ENCODE data around the gene PGGT1B.
"Not testable (repeated sequence)": the region's sequence is repeated elsewhere in the genome, so short reads cannot be mapped to it uniquely, and the experiment has no call there.

The PGGT1B gene

GRCh38 chr5:115260248-115260647 is 2.4 kb downstream of the PGGT1B start:
- no peak overlapping the region for H3K27ac ChIP-seq
- TF ChIP-seq CTCF (IDR thresholded peaks at IDR 0.05; ENCODE audit: low read depth, low read length) = no peak
- no peak for DNase-seq
- no peaks in the 10 kb centered on the region for H3K36me3 ChIP-seq
- no peaks in the 10 kb centered on the region for H3K9me3 ChIP-seq (ENCODE audit: severe bottlenecking)
- H3K4me3 ChIP-seq (ENCODE audit: low read depth, low read length) = no peak overlapping the region
- H3K27me3 ChIP-seq (ENCODE audit: insufficient read depth, low read depth, severe bottlenecking) = no peaks in the 10 kb centered on the region

GRCh38 chr5:115257981-115258380 is 4.7 kb downstream of the PGGT1B start:
- Histone ChIP-seq H3K4me3 (ENCODE audit: low read depth, low read length) (no peak overlapping the region), H3K36me3 (no peaks in the 10 kb centered on the region), H3K9me3 (ENCODE audit: severe bottlenecking) (no peaks in the 10 kb centered on the region), H3K27ac (no peak overlapping the region), H3K27me3 (ENCODE audit: insufficient read depth, low read depth, severe bottlenecking) (no peaks in the 10 kb centered on the region)
- no peak for TF ChIP-seq CTCF (IDR thresholded peaks at IDR 0.05; ENCODE audit: low read depth, low read length)
- DNase-seq = no peak

- not testable (repeated sequence) for H3K36me3 ChIP-seq; H3K9me3 ChIP-seq (ENCODE audit: severe bottlenecking)
These were observed 13.3 kb downstream of the PGGT1B start for GRCh38 chr5:115249379-115249778.

GRCh38 chr5:115246361-115246991 is 16.2 kb downstream of the PGGT1B start:
- H3K4me3 ChIP-seq (ENCODE audit: low read depth, low read length) = no peak overlapping the region
- no peaks in the 10 kb centered on the region for H3K9me3 ChIP-seq (ENCODE audit: severe bottlenecking)
- DNase-seq = no peak
- peak; percentile 34 for TF ChIP-seq CTCF (IDR thresholded peaks at IDR 0.05; ENCODE audit: low read depth, low read length)
- H3K36me3 ChIP-seq = no peaks in the 10 kb centered on the region
- no peak overlapping the region for H3K27ac ChIP-seq
- no peaks in the 10 kb centered on the region for H3K27me3 ChIP-seq (ENCODE audit: insufficient read depth, low read depth, severe bottlenecking)

More at GRCh38 chr5:115249379-115249778, 13.3 kb downstream of the PGGT1B start:
- not testable (repeated sequence) for H3K27ac ChIP-seq; DNase-seq; H3K4me3 ChIP-seq (ENCODE audit: low read depth, low read length); H3K27me3 ChIP-seq (ENCODE audit: insufficient read depth, low read depth, severe bottlenecking)

GRCh38 chr5:115243412-115243811 is 19.3 kb downstream of the PGGT1B start:
- no peaks in the 10 kb centered on the region for H3K27me3 ChIP-seq (ENCODE audit: insufficient read depth, low read depth, severe bottlenecking)
- H3K36me3 ChIP-seq = no peaks in the 10 kb centered on the region; the same call in 1 of the 2 replicates
- no peak overlapping the region for H3K27ac ChIP-seq
- DNase-seq = no peak
- H3K4me3 ChIP-seq (ENCODE audit: low read depth, low read length) = no peak overlapping the region
- no peak for TF ChIP-seq CTCF (IDR thresholded peaks at IDR 0.05; ENCODE audit: low read depth, low read length)
- no peaks in the 10 kb centered on the region for H3K9me3 ChIP-seq (ENCODE audit: severe bottlenecking)

GRCh38 chr5:115241881-115242642 is 20.6 kb downstream of the PGGT1B start:
- Histone ChIP-seq H3K36me3 (no peaks in the 10 kb centered on the region; the same call in 1 of the 2 replicates), H3K27ac (no peak overlapping the region), H3K4me3 (ENCODE audit: low read depth, low read length) (no peak overlapping the region), H3K27me3 (ENCODE audit: insufficient read depth, low read depth, severe bottlenecking) (no peaks in the 10 kb centered on the region), H3K9me3 (ENCODE audit: severe bottlenecking) (no peaks in the 10 kb centered on the region)
- no peak for DNase-seq
- no peak for TF ChIP-seq CTCF (IDR thresholded peaks at IDR 0.05; ENCODE audit: low read depth, low read length)

Measured in WERI-Rb-1 (cell line).